Activated CD8-positive, alpha-beta T cell treated with anti-CD3 and anti-CD28 coated beads for 36 hours (primary cell): ENCODE results near the gene GSAP. TPM values are rescaled to one million over a fixed set of nuclear protein-coding genes. Genes with fewer than 3 reads are reported as not detected.

Experiments
- ATAC-seq: fragments of 200-7000 bp; cut with Tn5 transposase; one replicate; pipeline ENCODE4 v1.10.0; 2021; ENCODE audit warnings: mild to moderate bottlenecking, moderate library complexity
- CTCF ChIA-PET: fragments of 350-600 bp; sonication (Branson Sonifier 250); formaldehyde crosslinking; loops from one replicate; lab custom pipeline; 2021; ENCODE audit warnings: antibody characterized with exemption; lab: Charles Lee
- POLR2A ChIA-PET: fragments of 350-600 bp; sonication (Branson Sonifier 250); formaldehyde crosslinking; loops from one replicate; lab custom pipeline; 2021; ENCODE audit warnings: antibody characterized with exemption; lab: Charles Lee
- DNase-seq: peaks from one replicate; pipeline ENCODE4 v3.0.0-alpha.2; 2020
- H3K27ac Mint-ChIP-seq: one replicate; pipeline ENCODE4 v1.8.0; 2021; ENCODE audit warnings: mild to moderate bottlenecking, mixed read lengths
- H3K27me3 Mint-ChIP-seq: one replicate; pipeline ENCODE4 v1.8.0; 2021; ENCODE audit warnings: mixed read lengths
- H3K36me3 Mint-ChIP-seq: one replicate; pipeline ENCODE4 v1.8.0; 2021; ENCODE audit warnings: low read depth, mixed read lengths
- H3K4me1 Mint-ChIP-seq: one replicate; pipeline ENCODE4 v1.8.0; 2021; ENCODE audit warnings: low read depth, mixed read lengths
- H3K4me3 Mint-ChIP-seq: one replicate; pipeline ENCODE4 v1.8.0; 2021; ENCODE audit warnings: mild to moderate bottlenecking, moderate library complexity, mixed read lengths
- H3K9me3 Mint-ChIP-seq: one replicate; pipeline ENCODE4 v1.8.0; 2021; ENCODE audit warnings: mixed read lengths
- intact Hi-C: fragments of 100-400 bp; cut with micrococcal nuclease; formaldehyde crosslinking; loops from one replicate; pipeline ENCODE4 v1.10.0; 2022
- total RNA-seq, 2 experiments: library from RNA; stranded (reverse); gene quantifications; one replicate each; pipeline ENCODE4 v1.2.3, GENCODE V29; 2021
- TF ChIP-seq, protein P1 (sequence below): fragments of 200-600 bp; IDR thresholded peaks from one replicate; pipeline ENCODE4 v1.8.0; 2022; ENCODE audit warnings: antibody characterized with exemption, mild to moderate bottlenecking

GSAP gene
- total RNA-seq, 2 experiments from 2014 or later = 1.9 to 3.0 TPM

DNA sequence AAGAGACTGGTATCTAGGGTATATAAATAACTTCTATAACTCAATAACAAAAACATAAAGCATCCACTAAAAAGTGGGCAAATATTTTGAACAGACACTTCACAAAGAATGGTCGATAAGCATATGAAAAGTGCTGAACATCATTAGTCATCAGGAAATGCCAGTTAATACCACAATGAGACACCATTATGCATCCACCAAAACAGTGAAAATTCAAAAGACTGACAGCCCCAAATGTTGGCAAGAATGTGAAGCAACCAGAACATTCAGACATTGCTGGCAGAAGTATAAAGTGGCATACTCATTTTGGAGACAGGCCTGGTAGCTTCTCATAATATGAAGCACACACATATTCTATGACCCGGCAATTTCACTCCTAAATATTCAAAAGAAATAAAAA lies 26.5 kb upstream of the GSAP start:
- H3K9me3 Mint-ChIP-seq = no peaks in the 10 kb centered on the region
- H3K27ac Mint-ChIP-seq = no peak overlapping the region
- H3K27me3 Mint-ChIP-seq = peaks cover 2% of the 10 kb centered on the region
- CTCF ChIA-PET = no interaction called here
- no peak for ATAC-seq
- POLR2A ChIA-PET = no interaction called here
- intact Hi-C loops = no loop called here
- no peaks in the 10 kb centered on the region for H3K36me3 Mint-ChIP-seq
- TF ChIP-seq, protein P1, sequence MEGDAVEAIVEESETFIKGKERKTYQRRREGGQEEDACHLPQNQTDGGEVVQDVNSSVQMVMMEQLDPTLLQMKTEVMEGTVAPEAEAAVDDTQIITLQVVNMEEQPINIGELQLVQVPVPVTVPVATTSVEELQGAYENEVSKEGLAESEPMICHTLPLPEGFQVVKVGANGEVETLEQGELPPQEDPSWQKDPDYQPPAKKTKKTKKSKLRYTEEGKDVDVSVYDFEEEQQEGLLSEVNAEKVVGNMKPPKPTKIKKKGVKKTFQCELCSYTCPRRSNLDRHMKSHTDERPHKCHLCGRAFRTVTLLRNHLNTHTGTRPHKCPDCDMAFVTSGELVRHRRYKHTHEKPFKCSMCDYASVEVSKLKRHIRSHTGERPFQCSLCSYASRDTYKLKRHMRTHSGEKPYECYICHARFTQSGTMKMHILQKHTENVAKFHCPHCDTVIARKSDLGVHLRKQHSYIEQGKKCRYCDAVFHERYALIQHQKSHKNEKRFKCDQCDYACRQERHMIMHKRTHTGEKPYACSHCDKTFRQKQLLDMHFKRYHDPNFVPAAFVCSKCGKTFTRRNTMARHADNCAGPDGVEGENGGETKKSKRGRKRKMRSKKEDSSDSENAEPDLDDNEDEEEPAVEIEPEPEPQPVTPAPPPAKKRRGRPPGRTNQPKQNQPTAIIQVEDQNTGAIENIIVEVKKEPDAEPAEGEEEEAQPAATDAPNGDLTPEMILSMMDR = no peak
- no peak for DNase-seq
- peaks cover 5% of the 10 kb centered on the region for H3K4me1 Mint-ChIP-seq
- no peak overlapping the region for H3K4me3 Mint-ChIP-seq

DNA sequence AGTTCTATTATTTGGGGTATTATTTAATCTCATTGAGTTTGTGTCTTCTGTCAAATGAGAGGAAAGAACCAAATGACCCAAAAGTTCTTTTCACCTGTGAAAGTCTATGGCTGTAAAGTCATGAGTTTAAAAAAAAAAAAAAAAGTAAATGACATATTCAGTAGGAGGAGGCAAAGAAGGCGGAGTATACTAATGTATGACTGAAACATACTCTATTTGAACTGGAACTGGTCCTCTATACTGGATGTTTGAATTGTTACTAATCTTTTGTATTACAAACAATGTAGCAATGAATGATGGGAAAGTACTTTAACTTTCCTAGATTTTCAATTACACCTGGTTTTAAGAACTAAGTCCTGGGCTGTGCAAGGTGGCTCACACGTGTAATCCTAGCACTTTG lies 24.9 kb upstream of the GSAP start:
- CTCF ChIA-PET = interaction anchor here (1.9 to 2.1 kb wide), 2 partner anchors 10 to 11 kb away, joined by 4 to 5 read pairs; no protein-coding TSS in a partner anchor
- TF ChIP-seq, protein P1 = no peak

DNA sequence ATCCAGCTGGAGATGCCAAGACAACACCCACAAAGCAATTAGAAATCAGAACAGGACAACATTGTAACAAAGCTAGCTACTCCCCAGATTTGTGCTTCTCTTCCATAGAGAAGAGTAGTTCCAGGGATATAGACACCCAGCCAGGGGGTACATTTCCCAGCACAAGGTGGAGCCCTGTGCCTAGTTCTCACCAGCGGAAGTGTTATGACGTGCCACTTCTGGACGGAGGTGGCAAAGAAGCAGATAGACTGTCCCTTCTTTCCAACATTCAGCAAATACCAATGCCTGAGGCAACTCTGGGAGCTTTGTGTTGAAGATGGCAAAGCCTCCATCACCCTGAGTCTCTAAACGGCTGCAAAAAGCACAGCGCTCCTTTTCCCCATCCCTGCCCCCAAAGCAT lies 23.4 kb upstream of the GSAP start:
- H3K36me3 Mint-ChIP-seq = no peaks in the 10 kb centered on the region
- TF ChIP-seq, protein P1 = no peak
- H3K4me1 Mint-ChIP-seq = no peaks in the 10 kb centered on the region
- no peak overlapping the region for H3K4me3 Mint-ChIP-seq
- H3K27ac Mint-ChIP-seq = no peak overlapping the region
- H3K27me3 Mint-ChIP-seq = peaks cover 2% of the 10 kb centered on the region
- no peak for DNase-seq
- CTCF ChIA-PET = interaction anchor here (1.0 to 2.1 kb wide), 3 partner anchors 10 to 58 kb away, joined by 3 to 5 read pairs (median 4); no protein-coding TSS in a partner anchor
- H3K9me3 Mint-ChIP-seq = no peaks in the 10 kb centered on the region
- POLR2A ChIA-PET = no interaction called here
- ATAC-seq = no peak
- intact Hi-C loops = no loop called here

More for the DNA sequence above, 24.9 kb upstream of the GSAP start:
- H3K4me1 Mint-ChIP-seq = no peaks in the 10 kb centered on the region
- no peaks in the 10 kb centered on the region for H3K9me3 Mint-ChIP-seq
- H3K27me3 Mint-ChIP-seq = peaks cover 2% of the 10 kb centered on the region
- POLR2A ChIA-PET = no interaction called here
- intact Hi-C loops = no loop called here
- no peak for DNase-seq
- H3K4me3 Mint-ChIP-seq = no peak overlapping the region
- no peak for ATAC-seq
- H3K27ac Mint-ChIP-seq = no peak overlapping the region
- no peaks in the 10 kb centered on the region for H3K36me3 Mint-ChIP-seq

DNA sequence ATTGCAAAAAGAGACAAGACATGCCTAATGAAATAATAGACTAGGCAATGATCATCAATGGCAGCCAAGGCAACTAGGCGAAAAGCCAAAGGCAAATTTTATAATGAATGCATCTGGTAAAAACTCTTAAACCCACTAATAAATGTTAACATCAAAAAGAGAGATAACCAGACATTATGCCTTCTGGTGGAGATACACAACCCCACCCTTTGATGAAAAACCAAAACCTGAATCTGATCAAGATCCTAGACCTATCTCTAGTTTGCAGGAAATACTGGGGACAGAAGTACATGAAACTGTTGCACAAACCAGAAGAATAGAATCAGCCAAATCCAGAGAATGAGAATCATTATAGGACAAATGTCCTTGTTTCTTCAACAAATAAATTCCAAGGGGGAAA lies 22.0 kb upstream of the GSAP start:
- TF ChIP-seq, protein P1 = no peak
- intact Hi-C loops = no loop called here
- Mint-ChIP-seq H3K27me3 (peaks cover 5% of the 10 kb centered on the region), H3K27ac (no peak overlapping the region), H3K36me3 (no peaks in the 10 kb centered on the region), H3K9me3 (no peaks in the 10 kb centered on the region), H3K4me1 (no peaks in the 10 kb centered on the region), H3K4me3 (no peak overlapping the region)
- no peak for DNase-seq
- POLR2A ChIA-PET = no interaction called here
- CTCF ChIA-PET = no interaction called here
- no peak for ATAC-seq

DNA sequence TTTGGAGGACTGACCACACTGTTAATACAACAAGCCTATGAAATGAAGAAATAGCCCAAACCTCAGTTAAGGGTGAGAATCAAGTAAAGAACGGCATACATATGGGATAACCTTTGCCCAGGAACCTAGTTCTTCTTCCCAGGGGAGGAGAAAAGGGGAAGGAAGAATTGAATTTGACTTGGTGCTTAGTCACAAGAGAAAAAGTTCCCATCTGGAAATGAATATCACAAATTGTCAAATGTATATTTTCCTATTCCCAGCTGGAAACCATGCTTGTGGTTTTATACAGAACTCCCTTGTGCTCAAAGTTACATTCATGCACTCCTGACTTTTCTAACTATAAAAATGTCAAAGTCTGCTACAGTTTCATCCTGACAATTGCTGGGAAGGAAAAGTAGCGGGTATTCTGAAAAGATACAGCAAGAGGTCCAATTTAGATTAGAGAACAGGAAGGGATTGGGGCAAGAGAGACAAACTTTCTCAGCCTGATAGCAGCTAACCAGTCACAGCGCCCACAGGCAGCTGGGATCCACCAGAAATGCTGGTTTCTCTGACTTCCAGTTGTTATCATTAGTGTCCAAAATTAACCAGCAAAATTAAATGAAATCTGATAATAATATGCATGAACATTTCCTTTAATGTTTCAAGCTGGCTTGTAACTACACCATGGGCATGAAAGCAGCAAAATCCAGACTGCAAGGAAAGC lies 18.6 kb upstream of the GSAP start:
- H3K27ac Mint-ChIP-seq = no peak overlapping the region
- no peak for ATAC-seq
- H3K36me3 Mint-ChIP-seq = no peaks in the 10 kb centered on the region
- intact Hi-C loops = no loop called here
- ChIA-PET POLR2A (no interaction called here), CTCF (no interaction called here)
- no peaks in the 10 kb centered on the region for H3K4me1 Mint-ChIP-seq
- peaks cover 3% of the 10 kb centered on the region for H3K27me3 Mint-ChIP-seq
- no peak for DNase-seq
- TF ChIP-seq, protein P1 = no peak
- H3K9me3 Mint-ChIP-seq = no peaks in the 10 kb centered on the region
- no peak overlapping the region for H3K4me3 Mint-ChIP-seq
